Muscle of arm (tissue), 14 donors: Measurements from ENCODE around the gene IPO8. TPM values are rescaled to one million over a fixed set of nuclear protein-coding genes. Genes with fewer than 3 reads are reported as not detected.

Experiments used
- DNase-seq: peaks from one replicate; pipeline ENCODE4 v3.0.0-alpha.2; 2013
- long read RNA-seq, 11 donors: transcript quantifications; one replicate each; lab custom pipeline, GENCODE V29; 2026
- polyA plus RNA-seq, 12 donors: library from polyadenylated mRNA; unstranded; fragments of 120-200 nt; gene quantifications; one replicate each; pipeline ENCODE4 v1.2.1, GENCODE V29; 2013; ENCODE audit not compliant: insufficient read length in 12 of 12

IPO8 gene
- polyA plus RNA-seq = 10 to 100 TPM in 11 of 12 donors, not detected in 1; 19.6 to 40.0 (median 35.2) TPM
- long read RNA-seq, donor 1, full-length matches to known transcripts = 2 of 2 reads
- long read RNA-seq, donor 1, partial matches to known transcripts = 0 of 2 reads
- long read RNA-seq, donor 1, other reads (novel, unspliced or antisense) = 0 of 2 reads
- long read RNA-seq, donor 2, full-length matches to known transcripts = 2 of 2 reads
- long read RNA-seq, donor 2, partial matches to known transcripts = 0 of 2 reads
- long read RNA-seq, donor 2, other reads (novel, unspliced or antisense) = 0 of 2 reads
- long read RNA-seq, donor 3, partial matches to known transcripts = 0 of 1 reads
- long read RNA-seq, donor 3, other reads (novel, unspliced or antisense) = 0 of 1 reads
- long read RNA-seq, donor 4, full-length matches to known transcripts = 1 of 1 reads
- long read RNA-seq, donor 4, partial matches to known transcripts = 0 of 1 reads
- long read RNA-seq, donor 4, other reads (novel, unspliced or antisense) = 0 of 1 reads
- long read RNA-seq, donor 5 = 0 reads
- long read RNA-seq, donor 6 = 0 reads
- long read RNA-seq, donor 7 = 0 reads
- long read RNA-seq, donor 8, full-length matches to known transcripts = 2 of 19 reads
- long read RNA-seq, donor 8, partial matches to known transcripts = 17 of 19 reads
- long read RNA-seq, donor 8, other reads (novel, unspliced or antisense) = 0 of 19 reads
- long read RNA-seq, donor 9 = 0 reads
- long read RNA-seq, donor 10, full-length matches to known transcripts = 5 of 5 reads
- long read RNA-seq, donor 10, partial matches to known transcripts = 0 of 5 reads
- long read RNA-seq, donor 10, other reads (novel, unspliced or antisense) = 0 of 5 reads
- long read RNA-seq, donor 11, partial matches to known transcripts = 5 of 5 reads
- long read RNA-seq, donor 11, other reads (novel, unspliced or antisense) = 0 of 5 reads

- peak; percentile 93 for DNase-seq
These were observed at the start of gene IPO8 for GRCh38 chr12:30695199-30696102. TSS of gene IPO8 (minus strand) at chr12:30695869. CDS start at chr12:30695647, 222 bp downstream.

- no peak for DNase-seq
These were observed 48.7 kb upstream of the IPO8 start for GRCh38 chr12:30744321-30744720.

- DNase-seq = no peak
These were observed 44.6 kb upstream of the IPO8 start for GRCh38 chr12:30740274-30740673.

- no peak for DNase-seq
These were observed 43.4 kb upstream of the IPO8 start for GRCh38 chr12:30739020-30739419.

- DNase-seq = no peak
These were observed 37.4 kb upstream of the IPO8 start for GRCh38 chr12:30732954-30733637.

GRCh38 chr12:30730011-30730410 lies 34.3 kb upstream of the IPO8 start:
- no peak for DNase-seq

- DNase-seq = no peak
These were observed 33.9 kb upstream of the IPO8 start for GRCh38 chr12:30729547-30729946.

GRCh38 chr12:30726647-30727046 lies 31.0 kb upstream of the IPO8 start:
- DNase-seq = no peak

GRCh38 chr12:30725739-30726138 lies 30.1 kb upstream of the IPO8 start:
- no peak for DNase-seq

- no peak for DNase-seq
These were observed 23.4 kb upstream of the IPO8 start for GRCh38 chr12:30719060-30719459.

GRCh38 chr12:30707613-30708342 lies 12.1 kb upstream of the IPO8 start:
- no peak for DNase-seq

- DNase-seq = no peak
These were observed 10.8 kb upstream of the IPO8 start for GRCh38 chr12:30706476-30706875.

GRCh38 chr12:30701056-30701455 lies 5.4 kb upstream of the IPO8 start:
- no peak for DNase-seq

GRCh38 chr12:30700216-30700900 lies 4.7 kb upstream of the IPO8 start:
- DNase-seq = no peak

GRCh38 chr12:30698346-30698745 lies 2.7 kb upstream of the IPO8 start:
- DNase-seq = no peak

- no peak for DNase-seq
These were observed 1.3 kb upstream of the IPO8 start for GRCh38 chr12:30696943-30697342.

- no peak for DNase-seq
These were observed 817 bp upstream of the IPO8 start for GRCh38 chr12:30696486-30696885.

- no peak for DNase-seq
These were observed 387 bp upstream of the IPO8 start for GRCh38 chr12:30696103-30696408.

- peak; percentile 24 for DNase-seq
These were observed 1.1 kb downstream of the IPO8 start for GRCh38 chr12:30694412-30695198.
